ENCODE results near the gene OR52E5. TPM values are rescaled to one million over a fixed set of nuclear protein-coding genes. Genes with fewer than 3 reads are reported as not detected.

OR52E5 gene
- total and polyA plus RNA-seq, 2 of the 13 experiments (the other 11 are each of a cell fraction or from before 2014, with no cell fraction given): not detected

- Histone ChIP-seq H3K4me3 (replicated peaks in 1 of 3; ENCODE audit: insufficient read depth in 1 of 3, low read depth in 2 of 3, low read length in 3 of 3) (no peak overlapping the region), H4K20me1 (ENCODE audit: insufficient read depth, low read length) (no peaks in the 10 kb centered on the region), H3K79me2 (ENCODE audit: insufficient read depth, low read length) (no peaks in the 10 kb centered on the region), H3K36me3 (replicated peaks in 1 of 2; ENCODE audit: control insufficient read depth in 1 of 2, insufficient read depth in 2 of 2, low read length in 2 of 2) (no peaks in the 10 kb centered on the region), H3K4me2 (ENCODE audit: low read depth, low read length) (no peak overlapping the region), H3K27ac (ENCODE audit: extremely low read length, insufficient read depth, low read length) (no peak overlapping the region), H3K27me3 (ENCODE audit: control insufficient read depth in 1 of 2, insufficient read depth in 2 of 2, low read length in 2 of 2) (no peaks in the 10 kb centered on the region), H3K4me1 (ENCODE audit: insufficient read depth, low read length) (no peaks in the 10 kb centered on the region), H2AFZ (ENCODE audit: low read length) (no peak overlapping the region), H3K9me3 (ENCODE audit: low read length) (no peaks in the 10 kb centered on the region), H3K9ac (ENCODE audit: insufficient read depth, low read depth, low read length) (no peak overlapping the region)
- no peak for DNase-seq (ENCODE audit: low spot score)
- WGBS (ENCODE audit: low lambda C conversion rate): 8% methylated on average over 1 of the region's 2 CpGs
- ChIA-PET POLR2A (no interaction called here), CTCF (ENCODE audit: low intra/inter-chr PET ratio, low total read pairs) (no interaction called here)
- no TSS peak for BruUV-seq (replicated peaks)
- intact Hi-C loops (cut with micrococcal nuclease; ENCODE audit: unreplicated experiment) (no loop called here), in situ Hi-C loops (cut with HindIII; ENCODE audit: extremely low pct_ligation_motif_present, low pct_unique_long_range_greater_than_20kb) (no loop called here)
- TF ChIP-seq HNF1B (CRISPR knock-in tag; IDR thresholded peaks at IDR 0.05) (no peak), HNRNPL (IDR thresholded peaks at IDR 0.05; ENCODE audit: low read depth, low read length) (no peak), NR2F6 (IDR thresholded peaks at IDR 0.05) (no peak), NR2F6 (CRISPR knock-in tag; IDR thresholded peaks at IDR 0.05) (no peak), NAIF1 (CRISPR knock-in tag; IDR thresholded peaks at IDR 0.05; ENCODE audit: borderline replicate concordance) (no peak), ZNF891 (CRISPR knock-in tag; IDR thresholded peaks at IDR 0.05) (no peak), TAF15 (IDR thresholded peaks at IDR 0.05; ENCODE audit: low read depth, low read length, poor library complexity, severe bottlenecking) (no peak), U2AF1 (optimal IDR thresholded peaks at IDR 0.05; ENCODE audit: low read depth, low read length) (no peak), KMT2A (CRISPR knock-in tag; IDR thresholded peaks at IDR 0.05) (no peak), PLRG1 (conservative IDR thresholded peaks at IDR 0.05) (no peak), ZNF574 (CRISPR knock-in tag; IDR thresholded peaks at IDR 0.05) (no peak)
- TF ChIP-seq, protein P1, sequence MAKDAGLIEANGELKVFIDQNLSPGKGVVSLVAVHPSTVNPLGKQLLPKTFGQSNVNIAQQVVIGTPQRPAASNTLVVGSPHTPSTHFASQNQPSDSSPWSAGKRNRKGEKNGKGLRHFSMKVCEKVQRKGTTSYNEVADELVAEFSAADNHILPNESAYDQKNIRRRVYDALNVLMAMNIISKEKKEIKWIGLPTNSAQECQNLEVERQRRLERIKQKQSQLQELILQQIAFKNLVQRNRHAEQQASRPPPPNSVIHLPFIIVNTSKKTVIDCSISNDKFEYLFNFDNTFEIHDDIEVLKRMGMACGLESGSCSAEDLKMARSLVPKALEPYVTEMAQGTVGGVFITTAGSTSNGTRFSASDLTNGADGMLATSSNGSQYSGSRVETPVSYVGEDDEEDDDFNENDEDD (CRISPR knock-in tag; IDR thresholded peaks at IDR 0.05; ENCODE audit: borderline replicate concordance): no peak
- ATAC-seq: no peak
- no peak for FAIRE-seq
Observed at GRCh38 chr11:5922749-5923426, 29.9 kb downstream of the OR52E5 start.

All from HepG2 (cell line).